Stimulated activated CD4-positive, alpha-beta T cell treated with anti-CD3 and anti-CD28 coated beads, Interleukin-15, amount 100 ng/mL, for 48 hours (primary cell): Measurements from ENCODE around the gene PGAM1.
A peak's percentile ranks its signal among the peaks of the same experiment; 100 is the strongest.
"Not testable (repeated sequence)": the region's sequence is repeated elsewhere in the genome, so short reads cannot be mapped to it uniquely, and the experiment has no call there.

ENCODE experiments used
- DNase-seq, 2 donors: peaks; one replicate each; pipeline ENCODE4 v3.0.0-alpha.2; 2020; ENCODE audit warnings: low read depth in 2 of 2

Gene PGAM1

GRCh38 chr10:97407952-97408248 is 18.1 kb upstream of the PGAM1 start:
- no peak for DNase-seq

- no peak for DNase-seq
Measured at GRCh38 chr10:97408496-97408992, 17.4 kb upstream of the PGAM1 start.

- DNase-seq, result no peak
Measured at GRCh38 chr10:97411406-97411805, 14.6 kb upstream of the PGAM1 start.

- peak; percentile 68 to 70 for DNase-seq
Measured at GRCh38 chr10:97412891-97413304, 13.1 kb upstream of the PGAM1 start.

GRCh38 chr10:97416565-97416964 is 9.4 kb upstream of the PGAM1 start:
- DNase-seq, result no peak

GRCh38 chr10:97423757-97424098 is 2.3 kb upstream of the PGAM1 start:
- DNase-seq, result not testable (repeated sequence)

- DNase-seq, result no peak
Measured at GRCh38 chr10:97426776-97427570, 982 bp downstream of the PGAM1 start.

GRCh38 chr10:97427571-97428179 is 1.7 kb downstream of the PGAM1 start:
- DNase-seq, result no peak

- DNase-seq, result no peak
Measured at GRCh38 chr10:97428572-97428981, 2.6 kb downstream of the PGAM1 start.

GRCh38 chr10:97434055-97434454 is 8.1 kb downstream of the PGAM1 start:
- no peak for DNase-seq

- DNase-seq, result no peak
Measured at GRCh38 chr10:97434557-97434956, 8.6 kb downstream of the PGAM1 start.

GRCh38 chr10:97435211-97435610 is 9.2 kb downstream of the PGAM1 start:
- DNase-seq, result no peak

GRCh38 chr10:97442277-97442676 is 16.3 kb downstream of the PGAM1 start:
- DNase-seq, result no peak

- no peak for DNase-seq
Measured at GRCh38 chr10:97444212-97444611, 18.2 kb downstream of the PGAM1 start.

- DNase-seq, result no peak
Measured at GRCh38 chr10:97445357-97445721, 19.3 kb downstream of the PGAM1 start.

GRCh38 chr10:97445722-97446639 is 20.0 kb downstream of the PGAM1 start, which contains the start of the genes EXOSC1 and ZDHHC16:
Gene EXOSC1, minus strand, starts transcription at chr10:97446006. Its CDS starts 21 bp downstream, at chr10:97445985.
Gene ZDHHC16, plus strand, starts transcription at chr10:97446175. Its CDS starts 5,501 bp downstream, at chr10:97451676.
- peak; percentile 88 to 93 for DNase-seq

GRCh38 chr10:97450828-97451227 is 24.8 kb downstream of the PGAM1 start:
- no peak for DNase-seq

GRCh38 chr10:97451605-97452004 is 25.6 kb downstream of the PGAM1 start:
- DNase-seq, result no peak

GRCh38 chr10:97452352-97452751 is 26.4 kb downstream of the PGAM1 start:
- DNase-seq, result no peak

- no peak for DNase-seq
Measured at GRCh38 chr10:97454330-97455036, 28.5 kb downstream of the PGAM1 start.

- no peak for DNase-seq
Measured at GRCh38 chr10:97456034-97456685, 30.2 kb downstream of the PGAM1 start.
